ENCODE data around the gene CRYL1. TPM values are rescaled to one million over a fixed set of nuclear protein-coding genes. Genes with fewer than 3 reads are reported as not detected.
A peak's percentile ranks its signal among the peaks of the same experiment; 100 is the strongest.

CRYL1 gene
- total and polyA plus RNA-seq, 2 of the 8 experiments (the other 6 are each of a cell fraction or from before 2014, with no cell fraction given) = 1.9 to 6.4 TPM

DNA sequence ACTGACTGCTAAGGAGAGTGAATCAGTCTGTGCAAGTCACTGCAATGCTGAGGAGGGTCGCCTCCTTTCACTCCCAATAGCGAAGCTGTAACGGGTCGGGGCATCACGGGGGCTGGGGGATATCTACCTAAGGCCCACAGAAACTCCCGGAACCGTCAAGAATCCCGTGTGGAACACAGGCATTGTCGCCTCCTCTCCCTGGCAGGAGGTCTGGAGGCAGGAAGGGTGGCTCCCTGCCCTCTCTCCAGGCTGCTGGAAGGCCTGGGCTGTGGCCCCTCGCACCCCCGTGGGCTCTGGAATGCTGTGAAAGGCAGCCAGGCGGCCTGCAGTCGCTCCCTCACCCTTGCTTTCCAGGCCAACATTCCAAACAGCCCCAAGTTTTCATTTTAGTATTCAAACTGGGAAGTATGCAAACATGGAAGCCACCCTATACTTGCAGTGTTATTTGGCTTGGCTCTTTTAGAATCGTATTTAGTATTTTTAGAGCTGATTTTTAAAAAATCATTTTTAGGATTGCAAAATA lies 109.4 kb downstream of the CRYL1 start:
- 93% methylated on average over 14 of the region's 14 CpGs; no CpG with 5 or more reads in 1 of the 2 experiments for WGBS, 2 experiments (ENCODE audit: extremely low coverage in 1 of 2, insufficient coverage in 1 of 2, insufficient read length in 1 of 2, insufficient replicate concordance in 2 of 2, low coverage in 1 of 2, low lambda C conversion rate in 2 of 2, missing lambda C conversion rate in 1 of 2)

More for the DNA sequence above, 109.4 kb downstream of the CRYL1 start:
- H4K8ac ChIP-seq (ENCODE audit: extremely low read depth, insufficient read depth, low read length) = no peak overlapping the region
- no peaks in the 10 kb centered on the region for H3K79me2 ChIP-seq (ENCODE audit: control insufficient read depth in 1 of 2, insufficient read depth in 2 of 2, low read length in 2 of 2)
- no peak overlapping the region for H3K4ac ChIP-seq (replicated peaks; ENCODE audit: insufficient read length, low read depth, low read length)
- no peak for DNase-seq (ENCODE audit: low read depth in 1 of 2, low spot score in 2 of 2)
- TF ChIP-seq BRCA1 (IDR thresholded peaks at IDR 0.05; ENCODE audit: low read depth, low read length) = no peak
- TF ChIP-seq FOSL1 (IDR thresholded peaks at IDR 0.05; ENCODE audit: insufficient read depth, low read depth, low read length) = no peak
- TF ChIP-seq, protein P1, sequence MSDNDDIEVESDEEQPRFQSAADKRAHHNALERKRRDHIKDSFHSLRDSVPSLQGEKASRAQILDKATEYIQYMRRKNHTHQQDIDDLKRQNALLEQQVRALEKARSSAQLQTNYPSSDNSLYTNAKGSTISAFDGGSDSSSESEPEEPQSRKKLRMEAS (IDR thresholded peaks at IDR 0.05) = peak; percentile 62; the same call in 1 of the 2 replicates
- TF ChIP-seq EP300 (IDR thresholded peaks at IDR 0.05; ENCODE audit: borderline replicate concordance in 1 of 2, low read depth in 2 of 2, low read length in 2 of 2) = no peak
- H4K91ac ChIP-seq (replicated peaks; ENCODE audit: insufficient read length, low read length) = no peak overlapping the region
- peak overlapping the region in 1 of 4 experiments; percentile 16; a peak in 2 of 7 replicates for H3K9ac ChIP-seq (replicated peaks in 1 of 4; ENCODE audit: extremely low read depth in 1 of 4, low read depth in 3 of 4, low read length in 3 of 4)
- H2BK12ac ChIP-seq (ENCODE audit: low read depth, low read length) = no peak overlapping the region
- H2BK120ac ChIP-seq (replicated peaks; ENCODE audit: low read depth, low read length) = no peak overlapping the region
- no peak overlapping the region for H3K4me3 ChIP-seq (ENCODE audit: extremely low read depth in 1 of 4, insufficient read depth in 2 of 4, low read depth in 3 of 4, low read length in 4 of 4)
- no peak overlapping the region for H3K18ac ChIP-seq (ENCODE audit: extremely low read depth, low read length)
- no peaks in the 10 kb centered on the region for H4K20me1 ChIP-seq (replicated peaks in 1 of 2; ENCODE audit: control insufficient read depth in 1 of 2, insufficient read depth in 2 of 2, low read length in 2 of 2)
- no peak overlapping the region for H2BK15ac ChIP-seq (ENCODE audit: low read length)
- peaks cover 0 to 9% of the 10 kb centered on the region in 2 experiments; a peak in 1 of 4 replicates for H3K9me3 ChIP-seq (ENCODE audit: insufficient read depth in 2 of 2, low read depth in 1 of 2, low read length in 1 of 2)
- H2AK5ac ChIP-seq (ENCODE audit: low read depth, low read length) = no peak overlapping the region
- peaks cover 0 to 18% (median 12%) of the 10 kb centered on the region in 4 experiments; a peak in 6 of 7 replicates for H3K27me3 ChIP-seq (replicated peaks in 1 of 4; ENCODE audit: control insufficient read depth in 3 of 4, extremely low read depth in 1 of 4, insufficient read depth in 3 of 4, low read length in 3 of 4)
- H3K36me3 ChIP-seq (ENCODE audit: control insufficient read depth in 2 of 4, insufficient read depth in 4 of 4, low read length in 3 of 4) = no peaks in the 10 kb centered on the region
- H3K4me1 ChIP-seq (replicated peaks in 1 of 4; ENCODE audit: control insufficient read depth in 3 of 4, insufficient read depth in 4 of 4, low read length in 3 of 4) = peaks cover 4 to 16% (median 10%) of the 10 kb centered on the region in 4 experiments
- FAIRE-seq = no peak
- H2AFZ ChIP-seq (ENCODE audit: low read length) = no peak overlapping the region
- no peak overlapping the region for H3K14ac ChIP-seq (ENCODE audit: insufficient read length)
- H4K5ac ChIP-seq (ENCODE audit: insufficient read length, low read depth, low read length) = no peak overlapping the region
- H3K56ac ChIP-seq (replicated peaks; ENCODE audit: insufficient read length, low read depth, low read length) = no peak overlapping the region
- POLR2A ChIA-PET (ENCODE audit: partially characterized antibody) = no interaction called here
- H3K23me2 ChIP-seq (ENCODE audit: low read depth, low read length) = 0 out of 2 replicates have a peak, but pooled peaks cover 2% of the 10 kb centered on the region
- H3K79me1 ChIP-seq (ENCODE audit: low read depth, low read length) = no peaks in the 10 kb centered on the region
- H2BK5ac ChIP-seq (ENCODE audit: low read depth, low read length) = no peak overlapping the region
- no peak overlapping the region for H3K27ac ChIP-seq (ENCODE audit: low read depth, low read length)
- H3K4me2 ChIP-seq (ENCODE audit: insufficient read depth in 1 of 2, low read depth in 2 of 2, low read length in 2 of 2) = no peak overlapping the region
- no peak overlapping the region for H3K23ac ChIP-seq (ENCODE audit: insufficient read length)
- no peak overlapping the region for H2BK20ac ChIP-seq (ENCODE audit: low read length)
- CTCF ChIA-PET (ENCODE audit: partially characterized antibody) = interaction anchor here (1.7 kb wide), 1 partner anchor 13 kb away, joined by 5 read pairs; no protein-coding TSS in a partner anchor
